HEK293 (cell line): ENCODE measurements around the gene MAD2L2.

Source experiments
- CTCF ChIA-PET: fragments of 350-600 bp; formaldehyde crosslinking; extraction: SDS; loops from one replicate; lab custom pipeline; 2021; ENCODE audit warnings: antibody characterized with exemption; lab: Yijun Ruan, JAX
- POLR2A ChIA-PET: fragments of 300-600 bp; formaldehyde crosslinking; extraction: SDS; loops from one replicate; lab custom pipeline; 2020; ENCODE audit warnings: antibody characterized with exemption, inconsistent platforms; lab: Yijun Ruan, JAX
- H3K27ac ChIP-seq: fragments of 200-500 bp; sonication (Bioruptor generic); 2 replicates; pipeline ENCODE4 v1.5.1; 2014; ENCODE audit warnings: low read depth, low read length, control low read depth, inconsistent platforms; ENCODE audit errors: extremely low read depth
- H3K36me3 ChIP-seq, 2 experiments: fragments of 200-500 bp in 1 of 2; sonication (Bioruptor generic) in 1 of 2; 1 replicate in 1 of 2; 2 replicates in 1 of 2; pipeline ENCODE4 v1.5.1; 2014 to 2017; ENCODE audit warnings: inconsistent platforms in 2 of 2, low read length in 2 of 2; ENCODE audit not compliant: control insufficient read depth in 2 of 2, insufficient read depth in 1 of 2
- H3K4me1 ChIP-seq: fragments of 200-500 bp; sonication (Bioruptor generic); 2 replicates; pipeline ENCODE4 v1.5.1; 2014; ENCODE audit warnings: mild to moderate bottlenecking, low read length, inconsistent platforms; ENCODE audit not compliant: control insufficient read depth, insufficient read depth
- H3K4me3 ChIP-seq: 2 replicates; pipeline ENCODE4 v1.5.1; 2011; ENCODE audit warnings: low read depth, mild to moderate bottlenecking, control low read depth, low read length, moderate library complexity
- H3K9me3 ChIP-seq: fragments of 200-500 bp; sonication (Bioruptor generic); 2 replicates; pipeline ENCODE4 v1.5.1; 2014; ENCODE audit warnings: low read depth, low read length, inconsistent platforms; ENCODE audit not compliant: control insufficient read depth, insufficient read depth
- GLI2 ChIP-seq: fragments of 450-650 bp; formaldehyde crosslinking; IDR thresholded peaks from 2 replicates; pipeline ENCODE4; 2017; ENCODE audit warnings: missing biosample characterization, missing genetic modification characterization, low read depth, borderline replicate concordance
- IKZF3 ChIP-seq: fragments of 450-650 bp; IDR thresholded peaks from 2 replicates; pipeline ENCODE4 v1.5.0; 2018; ENCODE audit warnings: missing biosample characterization, mild to moderate bottlenecking, missing genetic modification characterization, moderate library complexity
- YY2 ChIP-seq: fragments of 450-650 bp; formaldehyde crosslinking; IDR thresholded peaks from 2 replicates; pipeline ENCODE4 v1.5.1; 2016; ENCODE audit warnings: missing biosample characterization, missing genetic modification characterization
- ZBTB10 ChIP-seq: fragments of 450-650 bp; formaldehyde crosslinking; IDR thresholded peaks from 2 replicates; pipeline ENCODE4 v1.5.1; 2016; ENCODE audit warnings: missing biosample characterization, missing genetic modification characterization
- ZBTB11 ChIP-seq: fragments of 450-650 bp; formaldehyde crosslinking; conservative IDR thresholded peaks from 2 replicates; pipeline ENCODE4 v1.5.1; 2016; ENCODE audit warnings: low read depth, missing biosample characterization, missing genetic modification characterization
- ZBTB7A ChIP-seq: fragments of 450-650 bp; formaldehyde crosslinking; IDR thresholded peaks from 2 replicates; pipeline ENCODE4 v1.5.1; 2016; ENCODE audit warnings: low read depth, missing biosample characterization, missing genetic modification characterization
- ZFP69B ChIP-seq: fragments of 450-650 bp; formaldehyde crosslinking; IDR thresholded peaks from 2 replicates; pipeline ENCODE4 v1.5.1; 2016; ENCODE audit warnings: missing biosample characterization, missing genetic modification characterization
- ZNF114 ChIP-seq: fragments of 450-650 bp; formaldehyde crosslinking; IDR thresholded peaks from 2 replicates; pipeline ENCODE4 v1.5.0; 2017; ENCODE audit warnings: missing biosample characterization, missing genetic modification characterization
- ZNF121 ChIP-seq: fragments of 450-650 bp; formaldehyde crosslinking; IDR thresholded peaks from 2 replicates; pipeline ENCODE4 v1.5.1; 2016; ENCODE audit warnings: missing biosample characterization, missing genetic modification characterization
- ZNF133 ChIP-seq: fragments of 450-650 bp; formaldehyde crosslinking; IDR thresholded peaks from 2 replicates; pipeline ENCODE4 v1.5.1; 2016; ENCODE audit warnings: missing biosample characterization, missing genetic modification characterization
- ZNF169 ChIP-seq: fragments of 450-650 bp; formaldehyde crosslinking; IDR thresholded peaks from 2 replicates; pipeline ENCODE4 v1.5.1; 2016; ENCODE audit warnings: missing biosample characterization, missing genetic modification characterization
- ZNF175 ChIP-seq: fragments of 450-650 bp; formaldehyde crosslinking; IDR thresholded peaks from 2 replicates; pipeline ENCODE4 v1.5.1; 2016; ENCODE audit warnings: missing biosample characterization, missing genetic modification characterization
- ZNF19 ChIP-seq: fragments of 450-650 bp; formaldehyde crosslinking; IDR thresholded peaks from 2 replicates; pipeline ENCODE4; 2016; ENCODE audit warnings: missing biosample characterization, missing genetic modification characterization, low read depth
- ZNF302 ChIP-seq: fragments of 450-650 bp; formaldehyde crosslinking; IDR thresholded peaks from 2 replicates; pipeline ENCODE4 v1.5.1; 2016; ENCODE audit warnings: missing biosample characterization, missing genetic modification characterization, low read depth
- ZNF335 ChIP-seq: fragments of 450-650 bp; formaldehyde crosslinking; conservative IDR thresholded peaks from 2 replicates; pipeline ENCODE4 v1.5.1; 2016; ENCODE audit warnings: missing biosample characterization, missing genetic modification characterization
- ZNF394 ChIP-seq: fragments of 450-650 bp; formaldehyde crosslinking; IDR thresholded peaks from 2 replicates; pipeline ENCODE4 v1.5.1; 2016; ENCODE audit warnings: missing biosample characterization, missing genetic modification characterization, mild to moderate bottlenecking, moderate library complexity, borderline replicate concordance
- ZNF501 ChIP-seq: fragments of 450-650 bp; formaldehyde crosslinking; IDR thresholded peaks from 2 replicates; pipeline ENCODE4 v1.5.1; 2016; ENCODE audit warnings: missing biosample characterization, missing genetic modification characterization
- ZNF600 ChIP-seq: fragments of 450-650 bp; formaldehyde crosslinking; IDR thresholded peaks from 2 replicates; pipeline ENCODE4 v1.5.1; 2016; ENCODE audit warnings: missing biosample characterization, missing genetic modification characterization
- ZNF664 ChIP-seq: fragments of 450-650 bp; formaldehyde crosslinking; IDR thresholded peaks from 2 replicates; pipeline ENCODE4 v1.5.1; 2016; ENCODE audit warnings: missing biosample characterization, missing genetic modification characterization
- TF ChIP-seq, protein P1 (sequence below): fragments of 450-650 bp; formaldehyde crosslinking; IDR thresholded peaks from 2 replicates; pipeline ENCODE4 v1.5.1; 2017; ENCODE audit warnings: missing biosample characterization, missing genetic modification characterization

MAD2L2 gene

GRCh38 chr1:11671544-11672286, 9.2 kb downstream of the MAD2L2 start:
- H3K4me1 ChIP-seq = no peaks in the 10 kb centered on the region
- peaks cover 0 to 74% of the 10 kb centered on the region in 2 experiments; a peak in 2 of 3 replicates for H3K36me3 ChIP-seq
- POLR2A ChIA-PET = interaction anchor here (0.5 kb wide), 1 partner anchor 43 kb away, joined by 5 read pairs; no protein-coding TSS in a partner anchor
- no peaks in the 10 kb centered on the region for H3K9me3 ChIP-seq
- no peak overlapping the region for H3K4me3 ChIP-seq
- no peak for TF ChIP-seq ZBTB11 (tag by site-specific recombination)
- no peak for TF ChIP-seq ZNF19 (tag by site-specific recombination)
- TF ChIP-seq ZNF394 (tag by site-specific recombination) = no peak
- no peak for TF ChIP-seq ZNF302 (tag by site-specific recombination)
- TF ChIP-seq ZNF600 (tag by site-specific recombination) = 0 out of 2 replicates have a peak, but pooled peaks have one; percentile 19
- TF ChIP-seq, all 188 proteins: peak for 1
- CTCF ChIA-PET = interaction anchor here (0.6 to 0.7 kb wide), 2 partner anchors 10 to 1142 kb away, joined by 3 to 4 read pairs; no protein-coding TSS in a partner anchor
- H3K27ac ChIP-seq = no peak overlapping the region

- Histone ChIP-seq H3K4me1 (no peaks in the 10 kb centered on the region), H3K36me3 (peaks cover 0 to 71% of the 10 kb centered on the region in 2 experiments; a peak in 2 of 3 replicates), H3K9me3 (no peaks in the 10 kb centered on the region), H3K4me3 (no peak overlapping the region), H3K27ac (no peak overlapping the region)
- ChIA-PET POLR2A (interaction anchor here (0.5 kb wide), 1 partner anchor 44 kb away, joined by 5 read pairs; no protein-coding TSS in a partner anchor), CTCF (interaction anchor here (0.7 kb wide), 1 partner anchor 11 kb away, joined by 4 read pairs; no protein-coding TSS in a partner anchor)
- TF ChIP-seq ZNF501 (tag by site-specific recombination) (no peak), ZBTB7A (tag by site-specific recombination) (no peak), ZNF121 (tag by site-specific recombination) (no peak), ZNF175 (tag by site-specific recombination) (no peak), YY2 (tag by site-specific recombination) (no peak), ZNF664 (no peak), ZFP69B (no peak), ZNF114 (tag by site-specific recombination) (no peak), ZNF335 (tag by site-specific recombination) (no peak), ZNF133 (tag by site-specific recombination) (no peak), IKZF3 (no peak)
- TF ChIP-seq, protein P1, sequence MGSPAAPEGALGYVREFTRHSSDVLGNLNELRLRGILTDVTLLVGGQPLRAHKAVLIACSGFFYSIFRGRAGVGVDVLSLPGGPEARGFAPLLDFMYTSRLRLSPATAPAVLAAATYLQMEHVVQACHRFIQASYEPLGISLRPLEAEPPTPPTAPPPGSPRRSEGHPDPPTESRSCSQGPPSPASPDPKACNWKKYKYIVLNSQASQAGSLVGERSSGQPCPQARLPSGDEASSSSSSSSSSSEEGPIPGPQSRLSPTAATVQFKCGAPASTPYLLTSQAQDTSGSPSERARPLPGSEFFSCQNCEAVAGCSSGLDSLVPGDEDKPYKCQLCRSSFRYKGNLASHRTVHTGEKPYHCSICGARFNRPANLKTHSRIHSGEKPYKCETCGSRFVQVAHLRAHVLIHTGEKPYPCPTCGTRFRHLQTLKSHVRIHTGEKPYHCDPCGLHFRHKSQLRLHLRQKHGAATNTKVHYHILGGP (tag by site-specific recombination) = no peak
These were observed 9.8 kb downstream of the MAD2L2 start for GRCh38 chr1:11671205-11671543.

DNA sequence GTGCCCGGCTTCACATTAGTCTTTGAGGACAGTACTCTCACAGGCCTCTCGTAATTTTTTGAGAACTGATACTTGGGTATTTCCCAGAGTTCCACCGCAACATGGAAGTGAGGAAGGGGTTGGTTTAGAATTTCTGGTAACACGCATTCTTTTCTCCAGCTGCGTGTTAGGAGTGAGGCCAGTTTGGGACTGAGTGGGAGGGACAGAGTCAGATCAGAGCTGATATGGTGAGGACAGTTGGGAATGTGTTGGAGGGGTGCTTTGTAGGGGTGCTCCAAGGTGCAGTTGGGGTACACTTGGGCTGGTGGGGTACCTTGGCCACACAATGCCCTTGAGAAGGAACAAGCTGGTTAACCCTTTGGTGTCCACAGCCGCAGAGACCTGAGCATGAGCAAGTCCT, 10.2 kb downstream of the MAD2L2 start:
- no peak for TF ChIP-seq ZNF664
- no peak for TF ChIP-seq ZNF169 (tag by site-specific recombination)
- peak; percentile 33; the same call in 1 of the 2 replicates for TF ChIP-seq ZNF600 (tag by site-specific recombination)
- no peak for TF ChIP-seq GLI2
- peak; percentile 53; the same call in 1 of the 2 replicates for TF ChIP-seq ZBTB10 (tag by site-specific recombination)
- Histone ChIP-seq H3K36me3 (peaks cover 0 to 67% of the 10 kb centered on the region in 2 experiments; a peak in 2 of 3 replicates), H3K4me3 (no peak overlapping the region), H3K27ac (no peak overlapping the region), H3K4me1 (no peaks in the 10 kb centered on the region), H3K9me3 (no peaks in the 10 kb centered on the region)
- ChIA-PET POLR2A (no interaction called here), CTCF (interaction anchor here (0.7 to 1.0 kb wide), 2 partner anchors 11 to 40 kb away, joined by 3 to 4 read pairs; no protein-coding TSS in a partner anchor)
